Measurements from ENCODE around the gene MAP3K15. TPM values are rescaled to one million over a fixed set of nuclear protein-coding genes. Genes with fewer than 3 reads are reported as not detected.

Gene MAP3K15
- total and polyA plus RNA-seq, 10 of the 15 experiments (the other 5 are each of a cell fraction or from before 2014, with no cell fraction given): 0.03 to 0.16 TPM; not detected in 8

DNA sequence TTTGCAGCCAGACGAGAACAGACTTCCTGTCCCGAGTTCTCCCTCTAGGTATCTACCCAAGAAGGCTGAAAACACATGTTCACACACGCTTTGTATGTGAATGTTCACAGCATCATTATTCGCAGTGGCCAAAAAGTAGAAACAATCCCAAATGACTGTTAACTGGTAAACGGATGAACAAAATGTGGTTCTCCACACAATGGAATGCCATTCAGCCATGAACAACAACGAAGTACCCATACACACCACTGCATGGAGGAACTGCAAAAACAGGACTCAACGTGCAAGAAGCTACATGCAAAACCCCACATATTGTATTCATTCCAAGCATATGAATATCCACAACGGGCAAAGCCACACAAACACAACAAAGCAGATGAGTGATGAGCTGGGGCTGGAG lies 126.6 kb downstream of the MAP3K15 start:
- H3K27ac ChIP-seq (ENCODE audit: control insufficient read depth, insufficient read depth): no peak overlapping the region
- TF ChIP-seq NFIC (IDR thresholded peaks at IDR 0.05; ENCODE audit: low read depth, low read length) (no peak), MEF2A (IDR thresholded peaks at IDR 0.05; ENCODE audit: insufficient read depth, low read depth, low read length) (no peak), POU2F2 (IDR thresholded peaks at IDR 0.05; ENCODE audit: borderline replicate concordance, low read depth, low read length) (no peak), ZBED1 (IDR thresholded peaks at IDR 0.05; ENCODE audit: borderline replicate concordance) (no peak), BMI1 (IDR thresholded peaks at IDR 0.05; ENCODE audit: borderline replicate concordance) (no peak), TCF7 (IDR thresholded peaks at IDR 0.05; ENCODE audit: borderline replicate concordance) (no peak)
- BruUV-seq (replicated peaks): no TSS peak
- no peak overlapping the region for H2AFZ ChIP-seq (ENCODE audit: control insufficient read depth, low read depth, low read length)
- H3K9ac ChIP-seq (ENCODE audit: control insufficient read depth, insufficient read depth, low read length): no peak overlapping the region
- intact Hi-C loops (cut with micrococcal nuclease; ENCODE audit: unreplicated experiment): no loop called here
- ChIA-PET POLR2A (no interaction called here), SMC1A (ENCODE audit: uncharacterized antibody, unreplicated experiment) (interaction anchor here (0.6 kb wide), 1 partner anchor 95 kb away, joined by 3 read pairs; no protein-coding TSS in a partner anchor), RAD21 (ENCODE audit: unreplicated experiment) (no interaction called here), CTCF (no interaction called here)
- H3K4me2 ChIP-seq (ENCODE audit: control insufficient read depth, insufficient read depth): no peak overlapping the region
- H3K27me3 ChIP-seq (replicated peaks in 1 of 2; ENCODE audit: control insufficient read depth in 2 of 2, insufficient read depth in 2 of 2, low read length in 1 of 2): no peaks in the 10 kb centered on the region
- FAIRE-seq: no peak
- no peak for ATAC-seq
- H3K36me3 ChIP-seq (ENCODE audit: control insufficient read depth in 2 of 2, insufficient read depth in 2 of 2, low read length in 1 of 2): no peaks in the 10 kb centered on the region
- H3K9me3 ChIP-seq (replicated peaks; ENCODE audit: control insufficient read depth, insufficient read depth, low read length): no peaks in the 10 kb centered on the region
- no peaks in the 10 kb centered on the region for H3K79me2 ChIP-seq (ENCODE audit: control insufficient read depth, insufficient read depth, low read length)
- no peaks in the 10 kb centered on the region for H4K20me1 ChIP-seq (ENCODE audit: control insufficient read depth, insufficient read depth)
- 25% methylated on average over 8 of the region's 8 CpGs for WGBS (ENCODE audit: insufficient coverage, insufficient replicate concordance, low lambda C conversion rate, missing lambda C conversion rate)
- H3K4me1 ChIP-seq (ENCODE audit: control insufficient read depth, insufficient read depth, low read length): no peaks in the 10 kb centered on the region
- no peak for DNase-seq (ENCODE audit: low read depth, low spot score)
- in situ Hi-C loops (cut with MboI): no loop called here
- no peak overlapping the region for H3K4me3 ChIP-seq

DNA sequence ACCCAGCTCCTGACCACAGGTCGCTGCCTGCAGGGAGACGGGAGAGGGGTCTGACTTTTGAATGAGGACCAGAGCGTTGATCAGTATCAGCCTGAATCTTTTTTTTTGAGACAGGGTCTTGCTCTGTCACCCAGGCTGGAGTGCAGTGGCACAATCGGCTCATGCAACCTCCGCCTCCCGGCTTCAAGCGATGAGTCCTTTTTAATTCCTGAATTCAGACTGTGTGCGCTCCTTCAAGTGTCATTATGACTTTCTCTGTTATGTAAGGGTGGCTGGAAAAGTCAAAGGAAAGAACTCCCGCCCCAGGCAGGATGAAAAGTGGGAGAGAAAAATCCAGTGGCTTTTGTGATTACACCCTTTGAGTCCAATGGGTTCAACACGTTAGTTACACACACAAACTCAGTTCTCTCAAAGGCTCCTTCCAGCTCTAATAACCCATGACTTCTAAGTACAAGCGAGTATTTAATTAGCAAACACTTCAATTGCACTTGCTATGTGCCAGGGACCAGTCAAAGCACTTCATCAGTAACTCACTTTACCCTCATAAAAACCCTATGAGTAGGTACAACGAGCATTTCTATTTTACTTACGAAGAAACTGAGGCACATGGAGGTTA lies 127.1 kb downstream of the MAP3K15 start:
- POLR2A ChIA-PET: no interaction called here
- H2AFZ ChIP-seq (ENCODE audit: control insufficient read depth, low read depth, low read length): no peak overlapping the region
- no peak overlapping the region for H3K4me2 ChIP-seq (ENCODE audit: control insufficient read depth, insufficient read depth)
- no peaks in the 10 kb centered on the region for H3K36me3 ChIP-seq (ENCODE audit: control insufficient read depth in 2 of 2, insufficient read depth in 2 of 2, low read length in 1 of 2)
- H4K20me1 ChIP-seq (ENCODE audit: control insufficient read depth, insufficient read depth): no peaks in the 10 kb centered on the region
- H3K9ac ChIP-seq (ENCODE audit: control insufficient read depth, insufficient read depth, low read length): no peak overlapping the region
- CTCF ChIA-PET: no interaction called here
- BruUV-seq (replicated peaks): no TSS peak
- H3K4me3 ChIP-seq: no peak overlapping the region
- 29% methylated on average over 13 of the region's 13 CpGs for WGBS (ENCODE audit: insufficient coverage, insufficient replicate concordance, low lambda C conversion rate, missing lambda C conversion rate)
- RAD21 ChIA-PET (ENCODE audit: unreplicated experiment): no interaction called here
- FAIRE-seq: no peak
- no peak for ATAC-seq
- DNase-seq (ENCODE audit: low read depth, low spot score): no peak
- H3K27me3 ChIP-seq (replicated peaks in 1 of 2; ENCODE audit: control insufficient read depth in 2 of 2, insufficient read depth in 2 of 2, low read length in 1 of 2): no peaks in the 10 kb centered on the region
- in situ Hi-C loops (cut with MboI): no loop called here
- H3K9me3 ChIP-seq (replicated peaks; ENCODE audit: control insufficient read depth, insufficient read depth, low read length): no peaks in the 10 kb centered on the region
- H3K27ac ChIP-seq (ENCODE audit: control insufficient read depth, insufficient read depth): no peak overlapping the region
- intact Hi-C loops (cut with micrococcal nuclease; ENCODE audit: unreplicated experiment): no loop called here
- H3K4me1 ChIP-seq (ENCODE audit: control insufficient read depth, insufficient read depth, low read length): no peaks in the 10 kb centered on the region
- SMC1A ChIA-PET (ENCODE audit: uncharacterized antibody, unreplicated experiment): interaction anchor here (0.6 kb wide), 1 partner anchor 95 kb away, joined by 3 read pairs; no protein-coding TSS in a partner anchor
- no peaks in the 10 kb centered on the region for H3K79me2 ChIP-seq (ENCODE audit: control insufficient read depth, insufficient read depth, low read length)
- TF ChIP-seq, protein P1, sequence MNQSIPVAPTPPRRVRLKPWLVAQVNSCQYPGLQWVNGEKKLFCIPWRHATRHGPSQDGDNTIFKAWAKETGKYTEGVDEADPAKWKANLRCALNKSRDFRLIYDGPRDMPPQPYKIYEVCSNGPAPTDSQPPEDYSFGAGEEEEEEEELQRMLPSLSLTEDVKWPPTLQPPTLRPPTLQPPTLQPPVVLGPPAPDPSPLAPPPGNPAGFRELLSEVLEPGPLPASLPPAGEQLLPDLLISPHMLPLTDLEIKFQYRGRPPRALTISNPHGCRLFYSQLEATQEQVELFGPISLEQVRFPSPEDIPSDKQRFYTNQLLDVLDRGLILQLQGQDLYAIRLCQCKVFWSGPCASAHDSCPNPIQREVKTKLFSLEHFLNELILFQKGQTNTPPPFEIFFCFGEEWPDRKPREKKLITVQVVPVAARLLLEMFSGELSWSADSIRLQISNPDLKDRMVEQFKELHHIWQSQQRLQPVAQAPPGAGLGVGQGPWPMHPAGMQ (IDR thresholded peaks at IDR 0.05; ENCODE audit: borderline replicate concordance): no peak
- TF ChIP-seq BRCA1 (IDR thresholded peaks at IDR 0.05; ENCODE audit: low read depth, low read length) (no peak), BHLHE40 (IDR thresholded peaks at IDR 0.05; ENCODE audit: borderline replicate concordance in 1 of 2, low read depth in 2 of 2, low read length in 1 of 2) (no peak), ETV6 (conservative IDR thresholded peaks at IDR 0.05 in 1 of 2, IDR thresholded peaks at IDR 0.05 in 1 of 2; ENCODE audit: borderline replicate concordance in 1 of 2, low read depth in 1 of 2) (no peak), NRF1 (conservative IDR thresholded peaks at IDR 0.05; ENCODE audit: low read depth, low read length) (no peak), CHD4 (IDR thresholded peaks at IDR 0.05) (no peak), BCL11A (IDR thresholded peaks at IDR 0.05; ENCODE audit: low read depth, low read length) (no peak), SIX5 (IDR thresholded peaks at IDR 0.05; ENCODE audit: low read depth, low read length, severe bottlenecking) (no peak), ZNF384 (IDR thresholded peaks at IDR 0.05; ENCODE audit: borderline replicate concordance, low read depth, low read length) (no peak), ZNF24 (IDR thresholded peaks at IDR 0.05) (no peak), SIN3A (IDR thresholded peaks at IDR 0.05; ENCODE audit: low read depth, low read length) (no peak), SPI1 (IDR thresholded peaks at IDR 0.05; ENCODE audit: borderline replicate concordance, insufficient read depth, low read depth, low read length) (no peak), FOS (IDR thresholded peaks at IDR 0.05; ENCODE audit: borderline replicate concordance, extremely low read depth, insufficient read length) (no peak)
